HG03135 (cell line): ENCODE data around the gene CXADR.

Source experiments
- ATAC-seq: cut with Tn5 transposase; IDR thresholded peaks from one replicate; pipeline ENCODE4 v1.9.1; 2021; ENCODE audit warnings: mild to moderate bottlenecking, moderate library complexity; ENCODE audit not compliant: unreplicated experiment

CXADR gene

DNA sequence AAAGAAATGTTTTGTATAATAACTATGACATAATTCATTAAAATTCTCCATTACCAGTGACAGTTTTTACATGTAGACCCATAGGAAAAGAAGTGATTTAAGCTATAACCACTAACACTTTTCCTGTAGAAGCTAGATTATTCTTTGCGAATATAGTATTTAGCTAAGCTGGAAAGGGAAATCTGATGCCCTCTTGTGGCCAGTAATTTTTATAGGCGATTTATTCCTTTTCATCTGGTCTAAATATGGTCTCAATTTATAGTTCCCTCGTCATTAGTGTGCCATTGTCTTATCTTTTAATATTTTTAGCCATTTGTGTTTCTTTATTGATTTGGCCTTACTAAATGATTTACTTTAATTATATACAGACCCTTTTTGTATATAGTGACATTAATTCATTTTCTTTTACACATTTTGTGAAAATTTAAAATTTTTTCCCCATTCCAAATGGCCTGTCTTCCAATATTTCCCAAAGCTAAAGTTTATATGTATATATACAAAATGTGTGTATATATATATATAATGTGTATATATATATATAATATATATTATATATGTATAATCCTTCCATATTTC lies 73.1 kb downstream of the CXADR start:
- ATAC-seq, result no peak

DNA sequence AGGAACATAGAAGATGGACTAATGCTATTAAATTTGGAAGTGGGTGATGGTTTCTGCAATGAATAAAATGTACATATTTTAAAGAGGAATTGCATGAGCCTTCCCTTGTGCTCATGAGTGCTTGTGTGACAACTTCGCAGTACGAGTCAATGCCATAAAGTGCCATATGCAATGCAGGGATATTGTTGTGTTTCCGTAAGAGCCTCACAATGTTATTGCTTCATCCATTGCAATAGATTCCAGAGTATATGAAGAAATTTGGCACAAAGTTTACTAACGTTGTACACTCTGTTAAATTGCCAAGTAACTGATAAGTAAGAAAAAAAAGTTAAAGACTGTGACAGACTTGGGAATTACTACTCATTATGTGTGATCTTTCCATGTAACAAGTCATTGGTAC lies 77.6 kb downstream of the CXADR start:
- ATAC-seq, result no peak

DNA sequence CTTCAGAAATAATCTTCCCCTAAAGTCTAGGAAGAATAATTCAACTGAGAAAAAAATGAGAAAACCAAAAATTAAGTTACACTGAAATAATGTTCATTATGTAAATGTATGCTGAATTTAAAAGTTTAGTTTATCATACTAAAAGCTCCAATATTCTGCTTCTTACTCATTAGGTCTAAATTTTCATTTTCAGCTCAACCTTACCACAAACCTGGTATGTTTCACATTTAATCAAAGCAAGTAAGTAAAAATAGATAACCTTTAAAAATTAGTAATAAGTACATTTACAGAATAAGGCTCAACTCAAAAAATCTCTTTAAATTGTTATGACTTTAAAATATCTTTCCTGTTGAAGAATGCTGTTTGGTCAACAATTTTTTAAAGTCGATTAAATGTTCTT lies 84.8 kb downstream of the CXADR start:
- no peak for ATAC-seq

DNA sequence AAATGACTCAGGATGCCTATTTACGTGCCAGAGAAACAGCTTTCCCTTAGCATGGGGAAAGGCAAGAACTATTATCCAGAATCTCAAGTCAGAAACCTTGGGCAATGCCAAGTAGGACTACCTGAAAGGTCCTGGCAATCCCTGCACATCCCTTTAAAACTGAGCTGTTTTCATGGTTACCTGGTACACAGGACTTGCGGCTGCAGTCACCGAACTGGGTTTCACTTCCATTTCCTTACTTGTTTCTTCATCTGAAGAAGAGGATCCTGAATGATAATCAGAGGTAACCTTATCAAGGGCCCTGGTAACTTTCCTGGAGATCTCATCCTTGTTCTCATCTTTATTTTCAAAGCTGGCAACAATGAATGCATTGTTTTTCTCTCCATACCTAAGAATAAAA lies 85.6 kb downstream of the CXADR start:
- ATAC-seq, result peak; percentile 64

- no peak for ATAC-seq
Observed at GRCh38 chr21:17602874-17603273, 90.0 kb downstream of the CXADR start.

GRCh38 chr21:17607684-17608083 lies 94.8 kb downstream of the CXADR start:
- no peak for ATAC-seq

GRCh38 chr21:17609681-17610080 lies 96.8 kb downstream of the CXADR start:
- no peak for ATAC-seq

DNA sequence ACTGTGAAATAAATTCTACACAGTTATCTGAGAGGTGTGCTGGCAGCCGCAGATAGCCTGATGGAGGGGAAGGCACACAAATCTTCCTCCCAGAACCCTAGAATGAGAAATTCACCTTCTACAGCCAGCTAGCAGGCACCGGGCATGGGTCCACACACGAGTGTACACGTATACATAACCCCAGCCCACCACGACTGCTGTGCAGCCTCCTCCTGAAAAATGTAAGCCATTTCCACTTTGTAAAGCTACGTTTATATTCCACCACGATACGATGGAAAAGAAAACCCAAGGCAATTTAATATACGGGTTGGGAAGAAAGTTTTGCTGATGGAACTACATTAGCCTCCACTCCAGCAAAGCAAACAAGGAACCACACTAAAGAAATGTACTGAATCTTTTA lies 98.1 kb downstream of the CXADR start:
- no peak for ATAC-seq

DNA sequence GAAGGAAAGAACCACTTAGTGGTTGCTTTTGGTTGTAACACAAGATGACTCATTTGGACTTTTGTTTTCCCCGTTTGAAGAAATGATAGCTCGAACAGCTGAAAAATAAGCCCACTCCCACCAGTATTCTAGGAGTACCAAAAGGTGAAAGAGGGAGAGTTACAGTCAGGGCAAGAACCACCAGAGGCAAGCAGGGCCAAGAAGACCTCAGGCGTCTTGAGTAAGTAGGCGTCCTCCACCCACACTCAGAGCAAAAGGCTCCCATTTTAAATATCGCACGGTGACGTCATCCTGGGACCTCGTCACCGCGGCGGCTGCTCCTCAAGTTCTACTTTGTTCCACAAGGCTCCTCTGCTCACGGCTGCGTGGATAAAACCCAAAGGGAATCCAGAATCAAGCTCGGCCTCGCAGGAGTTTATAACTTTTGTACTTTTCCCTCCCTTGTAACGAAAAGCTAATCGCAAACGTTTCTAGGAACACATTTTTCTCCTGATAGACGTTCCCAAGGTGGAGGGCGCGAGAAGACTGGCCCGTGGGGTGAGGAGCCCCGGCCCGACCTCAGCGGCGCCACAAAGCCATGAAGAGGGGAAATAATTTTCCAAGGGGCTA lies 98.7 kb downstream of the CXADR start:
- ATAC-seq, result peak; percentile 68

- ATAC-seq, result peak; percentile 6
Observed at GRCh38 chr21:17612023-17612564, 99.3 kb downstream of the CXADR start.

- ATAC-seq, result peak; percentile 74
Observed at GRCh38 chr21:17612565-17613241, 99.9 kb downstream of the CXADR start, which contains the start of gene BTG3. BTG3 (minus strand) TSS chr21:17612901; CDS start chr21:17609144, 3,757 bp downstream.

DNA sequence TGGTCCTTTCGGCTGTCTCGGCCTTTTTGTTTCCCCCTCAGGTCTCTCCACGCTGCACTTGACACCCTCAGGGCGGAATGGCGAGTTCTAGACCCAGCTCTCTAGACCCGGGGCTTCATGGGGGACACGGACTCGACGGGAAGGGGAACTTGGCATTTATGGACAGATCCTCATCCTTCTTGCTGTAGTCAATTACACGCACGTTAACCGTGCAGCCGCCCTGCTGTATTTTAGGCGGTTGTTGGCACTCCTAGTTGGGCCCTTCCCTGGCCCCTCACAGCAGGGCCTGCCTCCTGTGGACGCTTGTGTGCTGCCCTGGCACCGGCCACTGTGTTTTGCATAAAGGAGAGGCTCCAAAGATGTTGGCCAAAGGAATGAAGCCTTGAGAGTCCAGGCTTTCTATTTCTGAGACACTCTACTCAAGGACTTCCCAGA lies 100.4 kb downstream of the CXADR start:
- no peak for ATAC-seq

DNA sequence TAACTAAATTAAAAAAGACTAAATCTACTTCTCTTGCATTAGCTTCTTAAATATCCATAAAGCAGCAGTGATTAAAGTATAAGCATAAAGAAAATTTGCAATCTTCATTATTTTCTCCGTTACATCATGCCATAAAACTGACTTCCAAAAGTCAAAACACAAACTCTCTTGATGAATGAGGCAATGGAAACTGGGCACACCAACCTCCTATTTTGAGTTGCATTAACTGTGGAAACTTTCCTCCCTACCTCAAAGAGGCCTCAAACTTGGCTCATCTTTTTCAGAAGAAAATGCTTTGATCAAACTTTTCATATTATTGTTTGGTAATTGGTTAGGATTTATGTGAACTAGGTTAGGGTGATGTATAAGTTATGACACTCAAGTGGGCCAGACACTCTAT lies 104.0 kb downstream of the CXADR start:
- no peak for ATAC-seq

DNA sequence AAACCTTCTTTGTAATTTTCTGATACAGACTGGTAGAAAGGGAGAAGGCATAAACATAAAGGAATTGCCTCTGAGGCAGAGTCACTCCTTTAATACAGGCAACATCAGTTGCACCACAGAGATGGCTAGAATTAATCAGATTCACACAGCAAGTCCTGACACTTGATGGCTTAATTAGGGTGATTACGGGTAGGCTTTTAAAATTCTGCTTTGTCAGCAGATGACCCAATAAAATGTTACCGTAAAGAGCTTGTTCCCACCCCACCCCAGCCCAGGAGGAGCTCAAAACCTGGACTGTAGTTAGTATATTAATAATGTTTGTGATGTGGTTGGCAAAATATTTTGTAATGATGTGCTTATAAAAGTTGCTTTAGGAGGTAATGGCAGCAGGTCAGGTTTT lies 109.2 kb downstream of the CXADR start:
- no peak for ATAC-seq

GRCh38 chr21:17631195-17631594 lies 118.4 kb downstream of the CXADR start:
- no peak for ATAC-seq

DNA sequence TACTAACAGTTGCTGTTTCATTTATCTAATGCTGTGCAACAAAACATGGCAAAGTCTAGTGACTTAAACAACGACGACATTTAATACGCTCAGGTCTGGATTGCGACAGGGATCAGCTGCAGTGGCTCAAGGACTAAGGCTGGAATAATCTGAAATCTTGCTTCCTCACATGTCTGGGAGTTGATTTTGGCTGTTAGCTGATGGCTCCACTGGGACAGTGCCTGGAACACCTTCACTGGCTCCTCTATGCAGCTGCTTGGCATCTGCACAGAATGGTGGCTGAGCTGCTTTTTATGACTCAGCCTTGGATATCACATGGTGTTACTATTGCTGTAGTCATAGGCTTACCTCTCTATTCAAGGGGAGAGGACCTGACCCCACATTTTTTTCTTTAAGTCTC lies 123.9 kb downstream of the CXADR start:
- no peak for ATAC-seq

GRCh38 chr21:17640821-17641220 lies 128.0 kb downstream of the CXADR start:
- no peak for ATAC-seq
